HEK293T (cell line): ENCODE measurements around the gene CELF6.

Experiments used
- FOXA1 ChIP-seq: fragments of 450-650 bp; IDR thresholded peaks from 2 replicates; pipeline ENCODE4 v1.6.1; 2016; ENCODE audit warnings: mild to moderate bottlenecking
- FOXM1 ChIP-seq: fragments of 450-650 bp; IDR thresholded peaks from 2 replicates; pipeline ENCODE4 v1.6.1; 2017; ENCODE audit warnings: mild to moderate bottlenecking, borderline replicate concordance
- SP1 ChIP-seq: fragments of 450-650 bp; IDR thresholded peaks from 2 replicates; pipeline ENCODE4 v1.6.1; 2017

DNA sequence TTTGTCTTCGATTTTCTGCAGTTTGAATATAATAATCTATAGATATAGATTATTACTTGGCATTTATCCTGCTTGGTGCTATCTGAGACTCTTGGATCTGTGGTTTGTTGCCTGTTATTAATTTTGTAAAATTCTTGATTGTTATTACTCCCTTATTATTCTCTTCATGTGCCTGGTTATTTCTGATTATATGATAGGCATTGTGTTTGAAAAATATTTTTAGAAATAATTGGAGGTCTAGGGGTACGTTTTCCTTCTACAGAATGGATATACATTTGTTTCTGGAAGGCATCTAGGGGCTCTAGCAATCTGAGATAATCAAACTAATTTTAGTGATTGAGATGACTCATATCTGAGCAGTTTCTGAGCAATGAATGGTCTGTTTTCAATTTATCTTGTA, 14.9 kb upstream of the CELF6 start:
- TF ChIP-seq SP1 (no peak), FOXA1 (no peak), FOXM1 (no peak)
